A673 (cell line): Measurements from ENCODE around the gene ZMYM5. TPM values are rescaled to one million over a fixed set of nuclear protein-coding genes. Genes with fewer than 3 reads are reported as not detected.
"Not testable (repeated sequence)": the region's sequence is repeated elsewhere in the genome, so short reads cannot be mapped to it uniquely, and the experiment has no call there.

Experiments used
- Bru-seq: library from RNA; stranded (reverse); fragments of 400-500 nt; gene quantifications from one replicate; lab custom pipeline; 2021; lab: Mats Ljungman, UMichigan
- BruChase-seq, 2 experiments: library from RNA; stranded (reverse); fragments of 400-500 nt; gene quantifications; one replicate each; lab custom pipeline; 2021; lab: Mats Ljungman, UMichigan
- BruUV-seq: library from RNA; stranded (reverse); fragments of 400-500 nt; replicated peaks from 2 replicates; lab custom pipeline; 2021; lab: Mats Ljungman, UMichigan
- CTCF ChIA-PET: fragments of 300-600 bp; sonication (Branson Sonifier 250); formaldehyde crosslinking; loops from one replicate; lab custom pipeline; 2022; ENCODE audit warnings: antibody characterized with exemption; lab: Charles Lee
- POLR2A ChIA-PET: fragments of 300-600 bp; sonication (Branson Sonifier 250); formaldehyde crosslinking; loops from one replicate; lab custom pipeline; 2022; ENCODE audit warnings: antibody characterized with exemption; ENCODE audit not compliant: low non-redundant PET; lab: Charles Lee
- DNase-seq: peaks from one replicate; pipeline ENCODE4 v3.0.0-alpha.2; 2015; ENCODE audit warnings: low spot score
- H3K27ac ChIP-seq: fragments of 200-600 bp; sonication (generic); 2 replicates; pipeline ENCODE4 v1.5.1; 2016; ENCODE audit warnings: mixed run types, low read depth, mild to moderate bottlenecking, mixed read lengths, antibody characterized with exemption, low read length; ENCODE audit not compliant: poor library complexity, severe bottlenecking
- H3K27me3 ChIP-seq: fragments of 200-600 bp; sonication (generic); replicated peaks from 2 replicates; pipeline ENCODE4 v1.6.1; 2017; ENCODE audit warnings: mixed run types, low read depth, mild to moderate bottlenecking, mixed read lengths, antibody characterized with exemption, low read length; ENCODE audit not compliant: insufficient read depth, poor library complexity
- H3K36me3 ChIP-seq: fragments of 200-600 bp; sonication (generic); 2 replicates; pipeline ENCODE4 v1.6.1; 2016; ENCODE audit warnings: mixed run types, mild to moderate bottlenecking, mixed read lengths, antibody characterized with exemption, low read length; ENCODE audit not compliant: insufficient read depth, poor library complexity, severe bottlenecking
- H3K4me1 ChIP-seq: fragments of 200-600 bp; sonication (generic); 2 replicates; pipeline ENCODE4 v1.6.1; 2017; ENCODE audit warnings: mixed run types, mild to moderate bottlenecking, mixed read lengths, antibody characterized with exemption, low read length; ENCODE audit not compliant: insufficient read depth, poor library complexity, severe bottlenecking
- H3K4me3 ChIP-seq: fragments of 200-600 bp; sonication (generic); 2 replicates; pipeline ENCODE4 v1.5.1; 2016; ENCODE audit warnings: low read depth, mixed run types, mild to moderate bottlenecking, mixed read lengths, low read length; ENCODE audit not compliant: poor library complexity, severe bottlenecking
- H3K9me3 ChIP-seq: fragments of 200-600 bp; sonication (generic); 2 replicates; pipeline ENCODE4 v1.6.1; 2016; ENCODE audit warnings: mixed run types, low read depth, mild to moderate bottlenecking, mixed read lengths, antibody characterized with exemption, low read length; ENCODE audit not compliant: poor library complexity, severe bottlenecking
- CTCF ChIP-seq: fragments of 300-800, 200-600 bp; sonication (generic); conservative IDR thresholded peaks from 2 replicates; pipeline ENCODE4 v1.5.1; 2017; ENCODE audit warnings: low read depth, mild to moderate bottlenecking, antibody characterized with exemption, low read length, moderate library complexity, mixed read lengths
- EZH2 ChIP-seq: fragments of 200-600 bp; sonication (generic); IDR thresholded peaks from 2 replicates; pipeline ENCODE4 v1.6.1; 2017; ENCODE audit warnings: borderline replicate concordance, low read depth, mild to moderate bottlenecking, mixed read lengths, antibody characterized with exemption, low read length; ENCODE audit not compliant: poor library complexity, severe bottlenecking
- intact Hi-C: fragments of 100-400 bp; cut with micrococcal nuclease; formaldehyde crosslinking; loops from one replicate; pipeline ENCODE4 v1.10.0; 2022; ENCODE audit not compliant: unreplicated experiment
- long read RNA-seq: library from polyadenylated mRNA; stranded (forward); transcript quantifications from one replicate; pipeline ENCODE4 v2.0.0, GENCODE V29; 2022
- total RNA-seq: library from RNA; stranded (reverse); gene quantifications from 2 replicates; pipeline ENCODE4 v1.2.3, GENCODE V29; 2021

ZMYM5 gene
- 15.3 and 17.4 TPM in 2 replicates for total RNA-seq
- percentile 75 among the genes with signal in this experiment for Bru-seq, nascent RNA
- BruChase-seq, experiment 1, labeled RNA remaining after a 2-hour chase: percentile 76 among the genes with signal in this experiment
- percentile 72 among the genes with signal in this experiment for BruChase-seq, experiment 2, labeled RNA remaining after a 6-hour chase
- long read RNA-seq, transcript ZMYM5-202 (6 exons, 1,382 nt): minor isoform, 8 of 53 reads
- long read RNA-seq, transcript ZMYM5-201 (8 exons, 3,268 nt): major isoform, 12 of 53 reads
- long read RNA-seq, partial matches to known transcripts: 12 of 53 reads
- long read RNA-seq, other reads (novel, unspliced or antisense): 16 of 53 reads

GRCh38 chr13:19863323-19864023 is at the start of gene ZMYM5:
TSS of gene ZMYM5 (minus strand) at chr13:19863649. CDS start at chr13:19852180, 11,469 bp downstream.
- Histone ChIP-seq H3K27ac (peak within 1 kb of the TSS; percentile 95), H3K36me3 (no peaks in the 10 kb centered on the region), H3K4me3 (peak within 1 kb of the TSS; percentile 82), H3K27me3 (no peaks in the 10 kb centered on the region), H3K9me3 (no peaks in the 10 kb centered on the region), H3K4me1 (peaks cover 17% of the 10 kb centered on the region)
- CTCF ChIA-PET: interaction anchor here (0.6 kb wide), 1 partner anchor 262 kb away, joined by 4 read pairs; no protein-coding TSS in a partner anchor
- TF ChIP-seq CTCF (no peak), EZH2 (no peak)
- intact Hi-C loops: loop anchor here (2.0 to 10.0 kb wide), 3 partner anchors 81 to 229 kb away; partner anchors contain the start of genes MPHOSPH8, PSPC1 and ZMYM2
- BruUV-seq: no TSS peak
- POLR2A ChIA-PET: interaction anchor here (0.6 kb wide), 2 partner anchors 9 to 261 kb away, joined by 3 to 18 read pairs; no protein-coding TSS in a partner anchor
- DNase-seq: peak; percentile 100

- Histone ChIP-seq H3K27me3 (no peaks in the 10 kb centered on the region), H3K36me3 (no peaks in the 10 kb centered on the region), H3K27ac (no peak overlapping the region), H3K4me1 (no peaks in the 10 kb centered on the region), H3K4me3 (no peak overlapping the region), H3K9me3 (no peaks in the 10 kb centered on the region)
- intact Hi-C loops: no loop called here
- CTCF ChIA-PET: no interaction called here
- no peak for DNase-seq
- BruUV-seq: no TSS peak
- TF ChIP-seq CTCF: no peak
- TF ChIP-seq EZH2: no peak
- POLR2A ChIA-PET: no interaction called here
Observed at GRCh38 chr13:19910336-19911072, 47.1 kb upstream of the ZMYM5 start.

- no TSS peak for BruUV-seq
- DNase-seq: no peak
- no peaks in the 10 kb centered on the region for H3K4me1 ChIP-seq
- ChIA-PET CTCF (no interaction called here), POLR2A (no interaction called here)
- TF ChIP-seq EZH2 (no peak), CTCF (no peak)
- H3K9me3 ChIP-seq: no peaks in the 10 kb centered on the region
- no peaks in the 10 kb centered on the region for H3K36me3 ChIP-seq
- no peak overlapping the region for H3K4me3 ChIP-seq
- no peak overlapping the region for H3K27ac ChIP-seq
- intact Hi-C loops: no loop called here
- H3K27me3 ChIP-seq: no peaks in the 10 kb centered on the region
Observed at GRCh38 chr13:19908350-19908986, 45.0 kb upstream of the ZMYM5 start.

GRCh38 chr13:19905487-19906195 is 42.2 kb upstream of the ZMYM5 start:
- H3K4me1 ChIP-seq, intact Hi-C loops, H3K27ac ChIP-seq, H3K4me3 ChIP-seq, CTCF ChIA-PET, BruUV-seq, H3K9me3 ChIP-seq, H3K36me3 ChIP-seq, H3K27me3 ChIP-seq, POLR2A ChIA-PET, DNase-seq: not testable (repeated sequence)
